PC-3 (cell line): ENCODE measurements around the gene ZSCAN29. TPM values are rescaled to one million over a fixed set of nuclear protein-coding genes. Genes with fewer than 3 reads are reported as not detected.

Experiments
- ATAC-seq: fragments of 200-7000 bp; cut with Tn5 transposase; 2 replicates; pipeline ENCODE4 v1.9.1; 2020; ENCODE audit warnings: mild to moderate bottlenecking, moderate library complexity
- BruUV-seq: library from RNA; stranded (reverse); fragments of 400-500 nt; replicated peaks from 2 replicates; lab custom pipeline; 2021; lab: Mats Ljungman, UMichigan
- CTCF ChIA-PET: fragments of 300-600 bp; sonication (Branson Sonifier 250); formaldehyde crosslinking; loops from one replicate; lab custom pipeline; 2022; ENCODE audit warnings: antibody characterized with exemption; lab: Charles Lee
- POLR2A ChIA-PET: fragments of 300-600 bp; sonication (Branson Sonifier 250); formaldehyde crosslinking; loops from one replicate; lab custom pipeline; 2022; ENCODE audit warnings: antibody characterized with exemption; ENCODE audit not compliant: unreplicated experiment; lab: Charles Lee
- DNase-seq: peaks from one replicate; pipeline ENCODE4 v3.0.0-alpha.2; 2015
- H2AFZ ChIP-seq: fragments of 300-600 bp; sonication (generic); 2 replicates; pipeline ENCODE4 v1.6.0; 2016; ENCODE audit warnings: antibody characterized with exemption, low read length
- H3F3A ChIP-seq: fragments of 300-600 bp; sonication (generic); one replicate; pipeline ENCODE4 v1.6.0; 2017; ENCODE audit warnings: antibody characterized with exemption, low read length, control low read depth, mild to moderate bottlenecking; ENCODE audit not compliant: unreplicated experiment
- H3K27ac ChIP-seq: fragments of 300-600 bp; sonication (generic); 2 replicates; pipeline ENCODE4 v1.5.1; 2016; ENCODE audit warnings: mild to moderate bottlenecking, low read length
- H3K27me3 ChIP-seq: fragments of 300-600 bp; sonication (generic); 2 replicates; pipeline ENCODE4 v1.6.1; 2016; ENCODE audit warnings: low read length, mixed read lengths
- H3K36me3 ChIP-seq: fragments of 300-600 bp; sonication (generic); 2 replicates; pipeline ENCODE4 v1.6.1; 2016; ENCODE audit warnings: low read depth, mixed run types, low read length, mixed read lengths
- H3K4me1 ChIP-seq: fragments of 300-600 bp; sonication (generic); 2 replicates; pipeline ENCODE4 v1.5.1; 2016; ENCODE audit warnings: low read length; ENCODE audit not compliant: insufficient read depth
- H3K4me2 ChIP-seq: fragments of 300-600 bp; sonication (generic); 2 replicates; pipeline ENCODE4 v1.6.0; 2016; ENCODE audit warnings: low read length
- H3K4me3 ChIP-seq: fragments of 300-600 bp; sonication (generic); 2 replicates; pipeline ENCODE4 v1.5.1; 2016; ENCODE audit warnings: mild to moderate bottlenecking, low read length, mixed read lengths
- H3K79me2 ChIP-seq: fragments of 300-600 bp; sonication (generic); 2 replicates; pipeline ENCODE4 v1.6.1; 2017; ENCODE audit warnings: low read length, mixed read lengths
- H3K9ac ChIP-seq: fragments of 300-600 bp; sonication (generic); 2 replicates; pipeline ENCODE4 v1.6.0; 2016; ENCODE audit warnings: mild to moderate bottlenecking, low read length
- H3K9me2 ChIP-seq: fragments of 300-600 bp; sonication (generic); replicated peaks from 2 replicates; pipeline ENCODE4 v1.6.1; 2016; ENCODE audit warnings: mixed run types, low read length, mixed read lengths
- H3K9me3 ChIP-seq: fragments of 300-600 bp; sonication (generic); 2 replicates; pipeline ENCODE4 v1.6.1; 2016; ENCODE audit warnings: low read length, mixed read lengths
- H4K20me1 ChIP-seq: fragments of 300-600 bp; sonication (generic); 2 replicates; pipeline ENCODE4 v1.6.1; 2016; ENCODE audit warnings: low read length, mixed read lengths
- CTCF ChIP-seq: fragments of 300-600 bp; sonication (generic); conservative IDR thresholded peaks from 2 replicates; pipeline ENCODE4 v1.5.1; 2017; ENCODE audit warnings: antibody characterized with exemption, low read depth, mild to moderate bottlenecking, low read length
- EZH2 ChIP-seq: fragments of 300-600 bp; sonication (generic); IDR thresholded peaks from one replicate; pipeline ENCODE4 v1.6.1; 2017; ENCODE audit warnings: antibody characterized with exemption, mild to moderate bottlenecking, low read length; ENCODE audit not compliant: unreplicated experiment
- EZH2phosphoT487 ChIP-seq: fragments of 300-600 bp; sonication (generic); IDR thresholded peaks from 2 replicates; pipeline ENCODE4 v1.6.1; 2018; ENCODE audit warnings: mild to moderate bottlenecking, antibody characterized with exemption, low read length, borderline replicate concordance
- intact Hi-C: fragments of 100-400 bp; cut with micrococcal nuclease; formaldehyde crosslinking; loops from 2 replicates; pipeline ENCODE4 v1.9.0; 2023
- total RNA-seq: library from RNA; depleted of rRNA; stranded (reverse); fragments of >200 nt; gene quantifications from 2 replicates; pipeline ENCODE4 v1.2.3, GENCODE V29; 2014

The ZSCAN29 gene
- total RNA-seq, 1 experiment from 2014 or later = 28.0 TPM

- ATAC-seq = no peak
- no TSS peak for BruUV-seq
Measured at GRCh38 chr15:43318990-43319771, 51.7 kb downstream of the ZSCAN29 start.

GRCh38 chr15:43317566-43318184, 53.2 kb downstream of the ZSCAN29 start:
- CTCF ChIA-PET = no interaction called here
- Histone ChIP-seq H3K4me3 (no peak overlapping the region), H3K79me2 (no peaks in the 10 kb centered on the region), H3K9me2 (no peaks in the 10 kb centered on the region), H3F3A (no peaks in the 10 kb centered on the region), H3K9ac (no peak overlapping the region), H2AFZ (no peak overlapping the region), H3K9me3 (no peaks in the 10 kb centered on the region), H3K4me1 (no peaks in the 10 kb centered on the region), H3K27ac (no peak overlapping the region), H3K4me2 (no peak overlapping the region), H4K20me1 (no peaks in the 10 kb centered on the region), H3K36me3 (no peaks in the 10 kb centered on the region), H3K27me3 (peaks cover 6% of the 10 kb centered on the region; the same call in 1 of the 2 replicates)
- TF ChIP-seq CTCF (no peak), EZH2phosphoT487 (no peak), EZH2 (no peak)
- BruUV-seq = no TSS peak
- intact Hi-C loops = no loop called here
- no peak for DNase-seq
- ATAC-seq = no peak; the same call in 1 of the 2 replicates
- POLR2A ChIA-PET = no interaction called here

More at GRCh38 chr15:43318990-43319771, 51.7 kb downstream of the ZSCAN29 start:
- Histone ChIP-seq H3K9me2 (no peaks in the 10 kb centered on the region), H3K27me3 (peaks cover 6% of the 10 kb centered on the region; the same call in 1 of the 2 replicates), H3F3A (no peaks in the 10 kb centered on the region), H3K9ac (no peak overlapping the region), H2AFZ (no peak overlapping the region), H3K27ac (no peak overlapping the region), H3K9me3 (no peaks in the 10 kb centered on the region), H3K4me2 (no peak overlapping the region), H3K79me2 (no peaks in the 10 kb centered on the region), H3K36me3 (no peaks in the 10 kb centered on the region), H3K4me3 (no peak overlapping the region), H4K20me1 (no peaks in the 10 kb centered on the region), H3K4me1 (no peaks in the 10 kb centered on the region)
- ChIA-PET CTCF (no interaction called here), POLR2A (no interaction called here)
- TF ChIP-seq EZH2phosphoT487 = no peak
- TF ChIP-seq EZH2 = no peak
- no peak for TF ChIP-seq CTCF
- intact Hi-C loops = no loop called here
- DNase-seq = no peak

GRCh38 chr15:43316971-43317346, 53.9 kb downstream of the ZSCAN29 start:
- H3K27me3 ChIP-seq = peaks cover 6% of the 10 kb centered on the region; the same call in 1 of the 2 replicates
- no peaks in the 10 kb centered on the region for H3K36me3 ChIP-seq
- H3K4me1 ChIP-seq = no peaks in the 10 kb centered on the region
- no TSS peak for BruUV-seq
- H2AFZ ChIP-seq = no peak overlapping the region
- H3K9me3 ChIP-seq = no peaks in the 10 kb centered on the region
- H3K4me2 ChIP-seq = no peak overlapping the region
- H3K9me2 ChIP-seq = no peaks in the 10 kb centered on the region
- H3K27ac ChIP-seq = no peak overlapping the region
- H3K4me3 ChIP-seq = no peak overlapping the region
- DNase-seq (no peak), ATAC-seq (no peak)
- no peaks in the 10 kb centered on the region for H3F3A ChIP-seq
- H4K20me1 ChIP-seq = no peaks in the 10 kb centered on the region
- ChIA-PET POLR2A (no interaction called here), CTCF (interaction anchor here (0.6 kb wide), 1 partner anchor 86 kb away, joined by 3 read pairs; no protein-coding TSS in a partner anchor)
- H3K79me2 ChIP-seq = no peaks in the 10 kb centered on the region
- no peak for TF ChIP-seq CTCF
- no peak for TF ChIP-seq EZH2phosphoT487
- no peak for TF ChIP-seq EZH2
- intact Hi-C loops = no loop called here
- H3K9ac ChIP-seq = no peak overlapping the region
